DOHH2 (cell line): ENCODE data around the gene ATP13A3.

Experiments
- H3F3A ChIP-seq: fragments of 200-600 bp; sonication (generic), shearing (Covaris generic); 2 replicates; pipeline ENCODE4 v1.6.0; 2016; ENCODE audit warnings: antibody characterized with exemption, mild to moderate bottlenecking; ENCODE audit not compliant: control insufficient read depth, insufficient read depth
- H3K27ac ChIP-seq: fragments of 200-600 bp; sonication (generic); 2 replicates; pipeline ENCODE4 v1.5.1; 2014; ENCODE audit warnings: low read depth, mild to moderate bottlenecking, low read length, moderate library complexity
- H3K27me3 ChIP-seq: fragments of 200-600 bp; sonication (generic); 2 replicates; pipeline ENCODE4 v1.6.1; 2014; ENCODE audit warnings: mild to moderate bottlenecking, low read length, mixed read lengths; ENCODE audit not compliant: control insufficient read depth
- H3K36me3 ChIP-seq: fragments of 200-600 bp; sonication (generic); 2 replicates; pipeline ENCODE4 v1.6.1; 2014; ENCODE audit warnings: mild to moderate bottlenecking, low read length, moderate library complexity, mixed read lengths; ENCODE audit not compliant: control insufficient read depth
- H3K4me1 ChIP-seq: fragments of 200-600 bp; sonication (generic); 2 replicates; pipeline ENCODE4 v1.6.1; 2014; ENCODE audit warnings: mild to moderate bottlenecking, low read length, mixed read lengths; ENCODE audit not compliant: control insufficient read depth
- H3K4me2 ChIP-seq: fragments of 200-600 bp; sonication (generic); 2 replicates; pipeline ENCODE4 v1.6.0; 2014; ENCODE audit warnings: mild to moderate bottlenecking, low read length, moderate library complexity
- H3K4me3 ChIP-seq: fragments of 200-600 bp; sonication (generic); 2 replicates; pipeline ENCODE4 v1.5.1; 2014; ENCODE audit warnings: mild to moderate bottlenecking, low read length, mixed read lengths
- H3K79me2 ChIP-seq: fragments of 200-600 bp; sonication (generic); 2 replicates; pipeline ENCODE4 v1.6.1; 2014; ENCODE audit warnings: mild to moderate bottlenecking, low read length, mixed read lengths; ENCODE audit not compliant: control insufficient read depth
- H3K9me2 ChIP-seq: fragments of 200-600 bp; sonication (generic); replicated peaks from 2 replicates; pipeline ENCODE4 v1.6.1; 2014; ENCODE audit warnings: mild to moderate bottlenecking, low read length, mixed read lengths; ENCODE audit not compliant: control insufficient read depth
- H3K9me3 ChIP-seq: fragments of 200-600 bp; sonication (generic); 2 replicates; pipeline ENCODE4 v1.6.1; 2014; ENCODE audit warnings: antibody characterized with exemption, low read length, mixed read lengths; ENCODE audit not compliant: control insufficient read depth, insufficient read depth
- H4K20me1 ChIP-seq: fragments of 200-600 bp; sonication (generic); 2 replicates; pipeline ENCODE4 v1.6.0; 2014; ENCODE audit warnings: low read depth, mild to moderate bottlenecking, antibody characterized with exemption, low read length, moderate library complexity; ENCODE audit not compliant: control insufficient read depth, insufficient read depth
- EZH2phosphoT487 ChIP-seq: fragments of 200-600 bp; sonication (generic); IDR thresholded peaks from 2 replicates; pipeline ENCODE4 v1.6.1; 2017; ENCODE audit warnings: borderline replicate concordance, mild to moderate bottlenecking, antibody characterized with exemption, low read length, moderate library complexity, mixed read lengths
- TF ChIP-seq, protein P1 (sequence below): fragments of 200-600 bp; sonication (generic); IDR thresholded peaks from one replicate; pipeline ENCODE4 v1.5.1; 2014; ENCODE audit warnings: antibody characterized with exemption, mild to moderate bottlenecking, low read depth, low read length; ENCODE audit not compliant: poor library complexity, severe bottlenecking

The ATP13A3 gene

DNA sequence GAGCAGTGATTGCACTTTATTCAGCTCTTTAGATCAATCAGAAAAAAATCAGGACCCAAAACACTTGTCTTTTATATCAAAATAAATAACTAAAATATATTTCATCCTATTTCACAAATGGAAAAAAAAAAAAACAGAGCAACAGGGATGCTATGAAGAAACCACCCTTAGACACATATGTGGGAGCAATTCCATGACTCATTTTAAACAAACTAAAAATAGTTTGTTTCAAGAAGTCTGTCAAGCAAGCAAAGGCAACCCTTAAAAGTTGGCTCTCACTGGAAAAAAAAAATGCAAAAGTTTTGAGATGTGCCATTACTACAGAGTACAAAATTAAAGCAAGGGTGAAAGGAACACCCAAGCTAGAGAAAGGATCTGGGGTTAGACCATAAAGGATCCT is 5.7 kb downstream of the ATP13A3 start:
- TF ChIP-seq EZH2phosphoT487, result no peak
- TF ChIP-seq, protein P1, sequence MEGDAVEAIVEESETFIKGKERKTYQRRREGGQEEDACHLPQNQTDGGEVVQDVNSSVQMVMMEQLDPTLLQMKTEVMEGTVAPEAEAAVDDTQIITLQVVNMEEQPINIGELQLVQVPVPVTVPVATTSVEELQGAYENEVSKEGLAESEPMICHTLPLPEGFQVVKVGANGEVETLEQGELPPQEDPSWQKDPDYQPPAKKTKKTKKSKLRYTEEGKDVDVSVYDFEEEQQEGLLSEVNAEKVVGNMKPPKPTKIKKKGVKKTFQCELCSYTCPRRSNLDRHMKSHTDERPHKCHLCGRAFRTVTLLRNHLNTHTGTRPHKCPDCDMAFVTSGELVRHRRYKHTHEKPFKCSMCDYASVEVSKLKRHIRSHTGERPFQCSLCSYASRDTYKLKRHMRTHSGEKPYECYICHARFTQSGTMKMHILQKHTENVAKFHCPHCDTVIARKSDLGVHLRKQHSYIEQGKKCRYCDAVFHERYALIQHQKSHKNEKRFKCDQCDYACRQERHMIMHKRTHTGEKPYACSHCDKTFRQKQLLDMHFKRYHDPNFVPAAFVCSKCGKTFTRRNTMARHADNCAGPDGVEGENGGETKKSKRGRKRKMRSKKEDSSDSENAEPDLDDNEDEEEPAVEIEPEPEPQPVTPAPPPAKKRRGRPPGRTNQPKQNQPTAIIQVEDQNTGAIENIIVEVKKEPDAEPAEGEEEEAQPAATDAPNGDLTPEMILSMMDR, result no peak
- no peaks in the 10 kb centered on the region for H3K27me3 ChIP-seq
- H3K4me1 ChIP-seq, result peaks cover 10% of the 10 kb centered on the region
- H3K36me3 ChIP-seq, result peaks cover 46% of the 10 kb centered on the region
- peaks cover 96% of the 10 kb centered on the region for H3K79me2 ChIP-seq
- no peaks in the 10 kb centered on the region for H3F3A ChIP-seq
- no peak overlapping the region for H3K27ac ChIP-seq
- H4K20me1 ChIP-seq, result peaks cover 17% of the 10 kb centered on the region; the same call in 1 of the 2 replicates
- no peak overlapping the region for H3K4me3 ChIP-seq
- no peaks in the 10 kb centered on the region for H3K9me2 ChIP-seq
- H3K9me3 ChIP-seq, result no peaks in the 10 kb centered on the region
- no peak overlapping the region for H3K4me2 ChIP-seq

DNA sequence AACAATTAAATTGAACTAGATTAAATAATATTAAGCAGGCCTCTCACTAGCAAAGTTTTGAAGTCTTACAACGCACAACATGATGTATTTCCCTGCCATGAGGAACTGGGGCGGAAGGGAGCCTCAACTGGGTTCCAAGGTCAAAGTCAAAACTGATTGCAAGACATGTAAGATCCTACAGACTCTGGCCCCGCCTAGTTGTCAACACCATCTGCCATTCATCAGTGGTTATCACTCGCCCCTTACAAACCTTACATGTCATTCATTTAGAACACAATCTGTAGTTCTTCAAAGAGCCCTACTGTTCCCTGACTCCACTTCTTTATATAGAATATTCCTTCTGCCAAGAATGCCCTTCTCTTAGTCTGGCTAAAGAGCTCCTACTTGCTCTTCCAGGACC is 10.0 kb downstream of the ATP13A3 start:
- peaks cover 29% of the 10 kb centered on the region for H3K36me3 ChIP-seq
- H3K4me3 ChIP-seq, result no peak overlapping the region
- peaks cover 5% of the 10 kb centered on the region; the same call in 1 of the 2 replicates for H3F3A ChIP-seq
- H4K20me1 ChIP-seq, result peaks cover 18% of the 10 kb centered on the region
- peaks cover 96% of the 10 kb centered on the region for H3K79me2 ChIP-seq
- no peak overlapping the region for H3K27ac ChIP-seq
- TF ChIP-seq, protein P1, result no peak
- no peaks in the 10 kb centered on the region for H3K27me3 ChIP-seq
- no peak overlapping the region for H3K4me2 ChIP-seq
- H3K9me3 ChIP-seq, result no peaks in the 10 kb centered on the region
- no peaks in the 10 kb centered on the region for H3K4me1 ChIP-seq
- no peaks in the 10 kb centered on the region for H3K9me2 ChIP-seq

DNA sequence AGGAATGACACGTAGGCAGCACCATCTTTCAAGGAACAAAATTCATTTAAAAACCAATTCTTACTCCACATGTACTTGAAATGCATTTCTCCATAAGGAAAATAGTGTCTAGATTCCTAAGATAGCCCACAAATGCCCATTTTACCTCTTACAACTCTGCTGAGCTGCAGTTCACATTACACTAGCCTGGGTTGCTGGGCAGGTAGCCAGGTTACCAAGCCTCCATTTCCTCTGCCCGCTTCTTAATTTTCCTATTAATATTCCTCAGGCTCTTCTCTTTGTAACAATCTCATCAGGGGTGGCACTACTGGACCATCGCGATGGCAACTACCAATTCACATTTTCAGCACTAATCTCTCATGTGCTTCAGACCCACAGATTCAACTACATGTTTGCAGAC is 10.8 kb downstream of the ATP13A3 start:
- H3K36me3 ChIP-seq, result peaks cover 31% of the 10 kb centered on the region
- TF ChIP-seq, protein P1, result no peak
- TF ChIP-seq EZH2phosphoT487, result no peak
- peaks cover 21% of the 10 kb centered on the region for H4K20me1 ChIP-seq
- H3K27me3 ChIP-seq, result no peaks in the 10 kb centered on the region
- peaks cover 96% of the 10 kb centered on the region for H3K79me2 ChIP-seq
- peaks cover 5% of the 10 kb centered on the region; the same call in 1 of the 2 replicates for H3F3A ChIP-seq
- H3K9me3 ChIP-seq, result no peaks in the 10 kb centered on the region
- H3K4me3 ChIP-seq, result no peak overlapping the region
- no peaks in the 10 kb centered on the region for H3K9me2 ChIP-seq
- H3K4me2 ChIP-seq, result no peak overlapping the region
- no peaks in the 10 kb centered on the region for H3K4me1 ChIP-seq
- no peak overlapping the region for H3K27ac ChIP-seq
